Fibroblast of villous mesenchyme (primary cell): Measurements from ENCODE around the gene CPNE7. TPM values are rescaled to one million over a fixed set of nuclear protein-coding genes. Genes with fewer than 3 reads are reported as not detected.

ENCODE experiments used
- DNase-seq: peaks from one replicate; pipeline ENCODE4 v3.0.0-alpha.2; 2010; ENCODE audit warnings: low read depth
- H3K4me3 ChIP-seq: 2 replicates; pipeline ENCODE4 v1.5.1; 2011; ENCODE audit warnings: low read depth, mild to moderate bottlenecking, low read length
- total RNA-seq: library from RNA; depleted of rRNA; stranded (reverse); fragments of >200 nt; gene quantifications from 2 replicates; pipeline ENCODE4 v1.2.3, GENCODE V29; 2012
- TF ChIP-seq, protein P1 (sequence below): IDR thresholded peaks from 2 replicates; pipeline ENCODE4 v1.5.1; 2012; ENCODE audit warnings: low read depth, mild to moderate bottlenecking, low read length; ENCODE audit not compliant: insufficient read depth

The CPNE7 gene
- total RNA-seq, 1 donor, result 9.5 TPM

DNA sequence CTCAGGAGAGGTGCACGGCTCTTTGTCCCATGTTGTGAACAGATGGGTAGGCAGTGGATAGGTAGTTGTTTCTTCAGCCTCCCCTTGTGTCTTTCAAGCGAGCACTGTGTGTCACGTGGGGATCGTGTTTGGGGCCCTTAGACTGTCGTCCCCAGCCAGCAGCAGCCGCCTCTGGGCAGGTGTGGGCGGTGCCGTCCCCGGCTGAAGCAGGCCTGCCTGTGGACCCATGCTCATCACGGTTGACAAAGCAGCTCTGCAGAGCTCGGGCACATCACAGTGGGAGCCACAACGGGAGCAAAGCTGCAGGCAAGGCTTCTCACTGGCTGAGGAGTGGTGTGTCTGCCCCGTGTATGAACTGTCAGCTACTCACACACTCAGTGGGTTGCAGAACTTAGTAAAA, 19.8 kb upstream of the CPNE7 start:
- TF ChIP-seq, protein P1, sequence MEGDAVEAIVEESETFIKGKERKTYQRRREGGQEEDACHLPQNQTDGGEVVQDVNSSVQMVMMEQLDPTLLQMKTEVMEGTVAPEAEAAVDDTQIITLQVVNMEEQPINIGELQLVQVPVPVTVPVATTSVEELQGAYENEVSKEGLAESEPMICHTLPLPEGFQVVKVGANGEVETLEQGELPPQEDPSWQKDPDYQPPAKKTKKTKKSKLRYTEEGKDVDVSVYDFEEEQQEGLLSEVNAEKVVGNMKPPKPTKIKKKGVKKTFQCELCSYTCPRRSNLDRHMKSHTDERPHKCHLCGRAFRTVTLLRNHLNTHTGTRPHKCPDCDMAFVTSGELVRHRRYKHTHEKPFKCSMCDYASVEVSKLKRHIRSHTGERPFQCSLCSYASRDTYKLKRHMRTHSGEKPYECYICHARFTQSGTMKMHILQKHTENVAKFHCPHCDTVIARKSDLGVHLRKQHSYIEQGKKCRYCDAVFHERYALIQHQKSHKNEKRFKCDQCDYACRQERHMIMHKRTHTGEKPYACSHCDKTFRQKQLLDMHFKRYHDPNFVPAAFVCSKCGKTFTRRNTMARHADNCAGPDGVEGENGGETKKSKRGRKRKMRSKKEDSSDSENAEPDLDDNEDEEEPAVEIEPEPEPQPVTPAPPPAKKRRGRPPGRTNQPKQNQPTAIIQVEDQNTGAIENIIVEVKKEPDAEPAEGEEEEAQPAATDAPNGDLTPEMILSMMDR, result no peak
- H3K4me3 ChIP-seq, result no peak overlapping the region
- no peak for DNase-seq

DNA sequence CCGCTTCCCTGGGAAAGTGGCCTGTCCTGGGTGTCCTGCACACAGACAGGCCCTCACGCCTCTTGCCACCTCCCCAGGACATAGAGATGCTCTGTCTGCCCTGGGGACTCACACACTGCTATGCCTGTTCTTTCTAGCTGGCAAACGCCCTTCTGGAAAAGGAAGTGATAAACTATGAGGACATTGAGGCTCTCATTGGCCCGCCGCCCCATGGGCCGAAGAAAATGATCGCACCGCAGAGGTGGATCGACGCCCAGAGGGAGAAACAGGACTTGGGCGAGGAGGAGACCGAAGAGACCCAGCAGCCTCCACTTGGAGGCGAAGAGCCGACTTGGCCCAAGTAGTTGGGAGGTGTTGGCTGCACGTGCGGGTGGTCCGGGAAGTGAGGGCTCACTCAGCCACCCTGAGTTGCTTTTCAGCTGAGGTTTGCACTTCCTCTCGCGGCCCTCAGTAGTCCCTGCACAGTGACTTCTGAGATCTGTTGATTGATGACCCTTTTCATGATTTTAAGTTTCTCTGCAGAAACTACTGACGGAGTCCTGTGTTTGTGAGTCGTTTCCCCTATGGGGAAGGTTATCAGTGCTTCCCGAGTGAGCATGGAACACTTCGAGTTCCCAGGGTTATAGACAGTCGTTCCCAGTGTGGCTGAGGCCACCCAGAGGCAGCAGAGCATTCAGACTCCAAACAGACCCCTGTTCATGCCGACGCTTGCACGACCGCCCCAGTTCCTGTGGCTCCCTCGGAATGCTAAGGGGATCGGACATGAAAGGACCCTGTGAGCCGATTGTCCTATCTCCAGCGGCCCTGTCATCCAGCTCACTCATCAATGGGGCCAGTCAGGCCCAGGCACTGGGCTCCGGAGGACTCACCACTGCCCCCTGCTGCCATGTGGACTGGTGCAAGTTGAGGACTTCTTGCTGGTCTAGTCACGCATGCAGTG, 18.5 kb upstream of the CPNE7 start:
- no peak overlapping the region for H3K4me3 ChIP-seq
- TF ChIP-seq, protein P1, result peak; percentile 88
- peak; percentile 59 for DNase-seq

DNA sequence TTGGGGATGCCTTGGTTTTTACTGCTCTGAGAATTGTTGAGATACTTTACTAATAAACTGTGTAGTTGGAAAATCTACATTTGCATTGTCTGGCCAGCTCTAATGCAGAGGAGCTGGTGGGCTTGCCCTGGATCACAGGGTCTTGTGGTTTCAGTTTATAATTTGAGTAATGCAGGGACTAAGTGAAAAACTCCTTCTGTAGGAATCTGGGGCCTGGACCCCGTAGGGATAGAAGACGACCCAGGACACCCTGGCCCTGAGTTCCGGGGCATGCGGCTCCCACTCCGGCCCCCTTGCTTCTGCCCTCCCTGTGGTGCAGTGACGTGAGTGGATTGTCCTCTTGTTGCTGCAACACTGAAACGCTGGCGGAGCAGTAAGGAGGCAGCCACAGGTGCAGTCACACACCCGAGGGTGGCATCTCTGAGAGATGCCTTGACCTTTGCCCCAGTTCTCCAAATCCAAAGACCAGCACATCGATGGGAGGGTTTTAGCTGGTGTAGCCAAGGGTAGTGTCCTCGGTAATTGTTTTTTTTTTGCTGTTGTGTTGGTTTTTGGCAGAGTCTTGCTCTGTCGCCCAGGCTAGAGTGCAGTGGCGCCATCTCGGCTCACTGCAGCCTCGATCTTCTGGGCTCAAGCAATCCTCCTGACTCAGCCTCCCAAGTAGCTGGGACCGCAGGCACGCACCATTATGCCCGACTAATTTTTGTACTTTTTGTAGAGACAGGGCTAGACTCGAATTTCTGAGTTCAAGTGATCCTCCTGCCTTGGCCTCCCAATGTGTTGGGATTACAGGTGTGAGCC, 17.7 kb upstream of the CPNE7 start:
- DNase-seq, result no peak
- TF ChIP-seq, protein P1, result no peak
- no peak overlapping the region for H3K4me3 ChIP-seq

DNA sequence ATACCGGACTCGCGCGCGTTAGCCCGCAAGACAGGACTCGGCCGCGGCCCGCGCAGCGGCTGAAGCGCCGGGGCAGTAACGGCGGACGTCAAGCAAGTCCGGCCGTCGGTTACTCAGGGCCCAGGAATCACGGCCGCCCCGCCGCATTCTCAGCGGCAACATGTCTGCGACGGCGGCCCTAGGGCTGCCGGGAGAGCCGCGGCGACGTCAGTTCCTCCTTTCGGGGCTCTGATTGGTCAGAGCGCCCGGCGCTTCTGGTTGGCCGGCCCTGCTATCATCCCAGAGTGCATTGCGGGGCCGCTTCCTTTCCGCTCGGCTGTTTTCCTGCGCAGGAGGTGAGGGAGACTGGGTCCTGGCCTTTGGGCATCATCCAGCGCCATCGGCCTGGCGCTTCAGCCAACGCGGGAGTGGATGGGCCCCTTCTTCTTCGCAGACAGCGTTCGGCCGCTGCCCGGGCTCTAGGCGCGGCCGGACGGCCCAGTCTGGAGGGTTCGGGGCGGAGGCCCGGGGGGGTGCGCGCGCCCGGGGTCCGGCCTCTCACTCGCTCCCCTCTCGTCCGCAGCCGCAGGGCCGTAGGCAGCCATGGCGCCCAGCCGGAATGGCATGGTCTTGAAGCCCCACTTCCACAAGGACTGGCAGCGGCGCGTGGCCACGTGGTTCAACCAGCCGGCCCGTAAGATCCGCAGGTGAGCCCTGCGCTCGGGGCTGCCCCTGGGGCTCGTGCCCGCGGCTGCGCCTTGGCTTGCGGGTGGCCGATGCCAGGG, 15.0 kb upstream of the CPNE7 start, which contains the start of gene RPL13:
RPL13 (plus strand) TSS at position 305 of the 764 bp plus-strand sequence; CDS start at position 583, 278 bp downstream.
- TF ChIP-seq, protein P1, result no peak
- H3K4me3 ChIP-seq, result peak within 1 kb of the TSS; percentile 60
- DNase-seq, result peak; percentile 96

DNA sequence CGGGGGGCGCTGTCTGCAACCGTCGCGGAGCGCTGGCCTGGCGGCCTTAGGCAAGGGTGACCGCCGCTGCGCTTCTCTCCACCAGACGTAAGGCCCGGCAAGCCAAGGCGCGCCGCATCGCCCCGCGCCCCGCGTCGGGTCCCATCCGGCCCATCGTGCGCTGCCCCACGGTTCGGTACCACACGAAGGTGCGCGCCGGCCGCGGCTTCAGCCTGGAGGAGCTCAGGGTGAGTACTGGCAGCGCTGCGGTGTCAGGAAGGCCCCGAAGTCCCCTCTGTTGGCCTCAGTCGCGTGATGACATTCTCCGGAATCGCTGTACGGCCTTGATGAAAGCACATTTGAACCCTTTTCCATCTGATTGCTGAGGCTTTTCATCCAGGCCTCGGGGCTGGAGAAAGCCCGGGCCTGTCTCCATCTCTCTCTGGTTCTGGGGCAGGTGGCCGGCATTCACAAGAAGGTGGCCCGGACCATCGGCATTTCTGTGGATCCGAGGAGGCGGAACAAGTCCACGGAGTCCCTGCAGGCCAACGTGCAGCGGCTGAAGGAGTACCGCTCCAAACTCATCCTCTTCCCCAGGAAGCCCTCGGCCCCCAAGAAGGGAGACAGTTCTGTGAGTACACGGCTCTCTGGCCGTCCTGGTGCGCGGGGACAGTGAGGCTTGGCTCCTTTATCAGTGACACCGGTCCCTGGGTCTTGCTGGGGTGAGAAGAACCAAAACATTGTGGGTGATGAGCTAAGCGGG, 14.2 kb upstream of the CPNE7 start:
- no peak for DNase-seq
- TF ChIP-seq, protein P1, result no peak
- H3K4me3 ChIP-seq, result peak overlapping the region; percentile 60
